GM12878 (cell line): ENCODE results near the gene TM7SF2. TPM values are rescaled to one million over a fixed set of nuclear protein-coding genes. Genes with fewer than 3 reads are reported as not detected.

Source experiments
- ATF7 ChIP-seq: fragments of 450-650 bp; IDR thresholded peaks from 2 replicates; pipeline ENCODE4 v1.6.1; 2016; ENCODE audit warnings: low read depth, mild to moderate bottlenecking
- CBX3 ChIP-seq: fragments of 200-600 bp; sonication (generic); IDR thresholded peaks from 2 replicates; pipeline ENCODE4 v1.6.1; 2016; ENCODE audit warnings: low read depth, borderline replicate concordance
- GABPA ChIP-seq: IDR thresholded peaks from 2 replicates; pipeline ENCODE4 v1.6.1; 2014; ENCODE audit warnings: antibody characterized with exemption, low read depth, mild to moderate bottlenecking, inconsistent platforms
- NBN ChIP-seq: fragments of 450-650 bp; IDR thresholded peaks from 2 replicates; pipeline ENCODE4 v1.6.1; 2016
- NFXL1 ChIP-seq: fragments of 450-650 bp; IDR thresholded peaks from 2 replicates; pipeline ENCODE4 v1.6.1; 2017; ENCODE audit warnings: antibody characterized with exemption, mild to moderate bottlenecking, borderline replicate concordance
- NFYB ChIP-seq: IDR thresholded peaks from 2 replicates; pipeline ENCODE4 v1.6.1; 2011; ENCODE audit warnings: low read depth, mild to moderate bottlenecking, low read length, improper control_type of control experiment, moderate library complexity; ENCODE audit not compliant: insufficient read depth
- SRF ChIP-seq, 2 experiments: IDR thresholded peaks; 2 replicates each; pipeline ENCODE4 v1.6.1; 2011; ENCODE audit warnings: low read depth in 2 of 2, low read length in 2 of 2, mild to moderate bottlenecking in 1 of 2, moderate library complexity in 1 of 2
- TCF3 ChIP-seq: IDR thresholded peaks from 2 replicates; pipeline ENCODE4 v1.6.1; 2012; ENCODE audit warnings: low read depth, mild to moderate bottlenecking, low read length, borderline replicate concordance; ENCODE audit not compliant: insufficient read depth
- ZZZ3 ChIP-seq: IDR thresholded peaks from 2 replicates; pipeline ENCODE4 v1.6.1; 2011; ENCODE audit warnings: low read depth; ENCODE audit not compliant: control insufficient read depth, insufficient read length
- polyA plus RNA-seq, 11 experiments: library from polyadenylated mRNA; depleted of rRNA in 4 of 11; unstranded in 6 of 11; stranded (reverse) in 5 of 11; fragments of >200 nt; fragmentation: Nextera tagmentation in 4 of 11; fragmentation: Illumina TruSeq in 1 of 11; extraction: Ambion mirVana in 4 of 11; extraction: Trizol in 1 of 11; gene quantifications; 1 replicate in 1 of 11; 2 replicates in 10 of 11; pipeline versions ENCODE4 v1.2.1 to v1.2.3, GENCODE V29; 2011 to 2016; ENCODE audit warnings: inconsistent platforms in 2 of 11, missing spikeins in 2 of 11, low read depth in 1 of 11
- total RNA-seq, 4 experiments: library from RNA; depleted of rRNA in 3 of 4; stranded (reverse); fragments of >200 nt in 3 of 4; fragmentation: Illumina TruSeq in 1 of 4; extraction: Trizol in 1 of 4; gene quantifications; 2 replicates each; pipeline versions ENCODE4 v1.2.1 to v1.2.3, GENCODE V29; 2013 to 2021
- TF ChIP-seq, protein P1 (sequence below): IDR thresholded peaks from 2 replicates; pipeline ENCODE4 v1.6.1; 2012; ENCODE audit warnings: low read depth, low read length, improper control_type of control experiment

The TM7SF2 gene
- total and polyA plus RNA-seq, 10 of the 15 experiments (the other 5 are each of a cell fraction or from before 2014, with no cell fraction given) = 0.52 to 57.7 (median 20.7) TPM

DNA sequence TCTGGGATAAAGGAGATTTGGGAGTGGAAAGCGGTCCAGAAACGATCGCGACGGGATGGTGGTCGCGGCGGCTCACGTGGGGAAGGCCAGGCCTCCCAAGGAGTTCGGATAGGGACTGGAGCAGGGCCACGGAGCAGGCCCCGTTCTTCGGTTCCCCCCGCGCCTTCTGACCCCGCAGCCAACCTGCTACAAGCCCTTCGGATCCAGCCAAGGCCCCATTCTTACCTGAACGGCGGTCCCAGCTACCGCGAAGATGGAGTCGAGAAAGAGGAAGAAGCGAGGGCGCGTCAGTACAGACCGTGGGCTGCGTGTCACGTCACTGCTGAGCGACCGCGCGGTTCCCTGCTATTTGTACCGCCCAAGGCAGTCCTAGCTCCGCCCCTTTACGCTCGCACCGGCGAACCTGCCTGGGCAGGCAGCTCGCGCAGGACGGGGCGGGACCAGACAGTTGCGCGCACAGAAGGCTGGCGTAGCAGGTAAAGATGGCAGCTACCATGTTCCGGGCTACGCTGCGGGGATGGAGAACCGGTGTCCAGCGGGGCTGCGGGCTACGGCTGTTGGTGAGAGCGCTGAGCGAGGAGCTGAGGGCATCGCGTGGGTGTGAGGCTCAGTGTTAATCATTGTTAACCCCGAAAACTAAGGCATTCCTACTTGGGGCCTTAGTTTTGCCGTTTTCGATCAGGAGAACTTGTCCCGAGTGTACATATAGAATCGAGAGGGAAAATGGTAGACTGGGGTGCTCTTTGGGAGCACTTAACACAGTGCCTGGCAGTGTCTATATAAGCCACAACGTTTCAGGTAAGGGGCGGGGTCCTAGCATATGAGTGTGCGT, 10.4 kb downstream of the TM7SF2 start, which contains the start of the genes FAU and MRPL49 (continued):
- TF ChIP-seq, protein P1, sequence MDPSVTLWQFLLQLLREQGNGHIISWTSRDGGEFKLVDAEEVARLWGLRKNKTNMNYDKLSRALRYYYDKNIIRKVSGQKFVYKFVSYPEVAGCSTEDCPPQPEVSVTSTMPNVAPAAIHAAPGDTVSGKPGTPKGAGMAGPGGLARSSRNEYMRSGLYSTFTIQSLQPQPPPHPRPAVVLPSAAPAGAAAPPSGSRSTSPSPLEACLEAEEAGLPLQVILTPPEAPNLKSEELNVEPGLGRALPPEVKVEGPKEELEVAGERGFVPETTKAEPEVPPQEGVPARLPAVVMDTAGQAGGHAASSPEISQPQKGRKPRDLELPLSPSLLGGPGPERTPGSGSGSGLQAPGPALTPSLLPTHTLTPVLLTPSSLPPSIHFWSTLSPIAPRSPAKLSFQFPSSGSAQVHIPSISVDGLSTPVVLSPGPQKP = no peak; the same call in 1 of the 2 replicates
- TF ChIP-seq GABPA = no peak
- no peak; the same call in none of the 2 replicates for TF ChIP-seq NBN
- TF ChIP-seq SRF (IDR thresholded peaks at IDR 0.05; ENCODE audit: low read depth in 2 of 2, low read length in 2 of 2) = peak; percentile 37 to 77; a peak in 1 of 4 replicates
- no peak for TF ChIP-seq CBX3
- TF ChIP-seq NFYB = peak; percentile 54; the same call in 1 of the 2 replicates
- no peak for TF ChIP-seq ZZZ3
- TF ChIP-seq NFXL1 = no peak
- TF ChIP-seq ATF7 = peak; percentile 64
- TF ChIP-seq TCF3 = peak; percentile 17; the same call in 1 of the 2 replicates
